ENCODE measurements around the gene TRIM26. TPM values are rescaled to one million over a fixed set of nuclear protein-coding genes. Genes with fewer than 3 reads are reported as not detected.
A peak's percentile ranks its signal among the peaks of the same experiment; 100 is the strongest.

TRIM26 gene
- total RNA-seq, 2 donors from 2014 or later = 37.6 to 67.0 TPM

DNA sequence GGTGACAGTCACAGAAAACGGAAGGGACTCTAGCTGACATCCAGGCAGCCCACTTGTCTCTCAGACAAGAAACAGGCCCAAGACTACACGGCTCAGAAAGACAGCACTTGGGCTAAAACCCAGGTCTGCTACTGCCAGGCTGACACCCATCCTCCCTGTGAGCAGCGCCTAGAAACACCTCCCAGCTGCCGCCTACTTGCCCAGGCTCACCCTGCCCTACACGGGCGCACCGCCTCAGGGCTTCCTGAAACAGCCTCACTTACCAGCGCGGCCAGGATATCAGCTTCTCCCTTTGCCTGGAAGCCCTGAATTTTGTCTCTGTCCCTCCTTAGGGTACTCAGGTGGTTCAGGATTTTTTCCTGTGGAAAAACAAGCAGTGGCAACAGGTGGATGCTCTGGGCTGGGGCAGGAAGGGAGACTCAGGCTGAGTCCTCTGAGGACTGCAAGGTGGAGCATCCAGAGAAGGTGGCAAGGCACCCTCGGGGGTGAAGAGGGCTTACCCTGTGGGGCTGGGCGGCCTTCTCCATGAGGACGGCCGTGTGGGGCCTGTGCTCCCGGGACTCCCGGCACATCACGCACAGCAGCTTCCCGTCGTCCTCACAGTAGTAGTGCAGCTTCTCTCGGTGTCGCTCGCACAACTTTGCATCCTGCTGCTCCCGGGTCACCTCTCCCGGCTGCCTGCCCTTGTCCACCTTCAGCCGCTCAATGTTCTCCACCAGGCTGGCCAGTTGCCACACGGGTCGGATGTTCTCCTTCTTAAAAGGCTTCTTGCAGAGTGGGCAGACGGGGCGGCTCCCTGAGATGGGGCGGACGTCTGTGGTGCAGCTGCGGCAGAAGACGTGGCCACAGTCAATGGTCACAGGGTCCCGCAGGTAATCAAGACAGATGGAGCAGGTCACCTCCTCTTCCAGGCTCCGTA lies 14.8 kb downstream of the TRIM26 start:
- no peak overlapping the region for H3K4me3 Mint-ChIP-seq
- H3K27ac Mint-ChIP-seq = peak overlapping the region; percentile 91
- H3K4me1 Mint-ChIP-seq = peaks cover 5% of the 10 kb centered on the region
- no peaks in the 10 kb centered on the region for H3K27me3 Mint-ChIP-seq
- H3K36me3 Mint-ChIP-seq (ENCODE audit: low read depth) = peaks cover 95% of the 10 kb centered on the region
- no peaks in the 10 kb centered on the region for H3K9me3 Mint-ChIP-seq
- ATAC-seq (replicated peaks) = no peak

- peaks cover 97% of the 10 kb centered on the region for H3K36me3 Mint-ChIP-seq (ENCODE audit: low read depth)
- peak overlapping the region; percentile 75 for H3K27ac Mint-ChIP-seq
- no peak overlapping the region for H3K4me3 Mint-ChIP-seq
- H3K27me3 Mint-ChIP-seq = no peaks in the 10 kb centered on the region
- no peaks in the 10 kb centered on the region for H3K9me3 Mint-ChIP-seq
- ATAC-seq (replicated peaks) = no peak
- peaks cover 5% of the 10 kb centered on the region for H3K4me1 Mint-ChIP-seq
Measured at GRCh38 chr6:30196376-30196775, 16.8 kb downstream of the TRIM26 start.

DNA sequence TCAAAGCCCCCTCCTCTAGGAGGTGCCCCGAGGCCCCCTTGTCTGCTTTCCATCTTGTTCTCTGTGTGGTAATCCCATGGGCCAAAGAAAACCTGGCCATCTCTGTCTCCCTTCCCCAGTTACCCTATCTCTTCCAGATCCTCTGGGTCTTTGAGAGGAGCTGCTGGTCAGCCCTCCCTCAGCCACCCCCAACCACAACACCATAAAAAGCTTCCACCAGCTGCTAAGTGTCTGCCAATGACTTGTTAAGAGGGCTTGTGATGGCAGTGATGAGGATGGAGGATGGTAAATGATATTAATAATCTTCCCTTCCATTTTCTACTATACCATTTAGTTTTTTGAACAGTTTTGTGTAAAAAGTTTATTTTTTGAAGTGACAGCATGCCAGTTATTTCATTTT lies 17.3 kb downstream of the TRIM26 start:
- peaks cover 5% of the 10 kb centered on the region for H3K4me1 Mint-ChIP-seq
- no peak for ATAC-seq (replicated peaks)
- no peaks in the 10 kb centered on the region for H3K27me3 Mint-ChIP-seq
- no peaks in the 10 kb centered on the region for H3K9me3 Mint-ChIP-seq
- H3K36me3 Mint-ChIP-seq (ENCODE audit: low read depth) = peaks cover 97% of the 10 kb centered on the region
- H3K27ac Mint-ChIP-seq = peak overlapping the region; percentile 75
- no peak overlapping the region for H3K4me3 Mint-ChIP-seq

DNA sequence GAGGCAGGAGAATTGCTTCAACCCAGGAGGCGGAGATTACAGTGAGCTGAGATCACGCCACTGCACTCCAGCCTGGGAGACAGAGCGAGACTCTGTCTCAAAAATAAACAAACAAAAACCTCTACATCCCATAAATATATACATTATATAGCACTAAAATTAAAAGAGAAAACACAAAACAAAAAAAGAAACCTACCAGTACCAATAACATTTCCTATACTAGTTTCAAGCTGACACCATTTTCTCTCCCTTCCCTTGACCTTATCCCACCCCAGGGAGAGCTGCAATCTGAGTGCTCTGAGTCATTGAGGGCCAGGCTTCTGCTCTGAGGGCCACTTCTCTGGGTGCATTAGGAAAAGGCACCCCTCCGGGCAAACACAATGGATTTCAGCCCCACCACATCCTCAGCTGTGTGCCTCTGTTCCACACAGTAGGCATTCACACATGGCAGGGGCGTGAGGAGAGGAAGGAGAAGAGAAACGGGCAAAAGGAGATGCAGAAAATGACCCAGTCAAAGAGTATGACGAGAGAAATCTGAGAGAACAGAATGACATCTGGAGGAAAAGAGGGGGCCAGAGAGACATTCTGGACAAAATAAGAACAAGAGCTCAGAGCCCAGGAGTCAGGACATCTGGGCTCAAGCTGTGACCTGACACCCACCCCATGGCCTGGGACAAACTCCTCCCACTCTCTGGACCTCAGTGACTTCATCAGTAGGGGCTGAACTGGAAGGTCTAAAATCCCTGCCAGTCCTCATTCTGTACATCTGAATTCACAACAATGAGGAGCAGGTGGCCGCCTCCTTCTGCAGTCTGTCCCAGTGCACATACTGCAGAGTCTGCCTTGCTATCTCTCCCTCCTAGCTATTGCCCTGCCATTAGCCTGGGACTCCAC lies 18.2 kb downstream of the TRIM26 start:
- Mint-ChIP-seq H3K4me1 (peaks cover 5% of the 10 kb centered on the region), H3K36me3 (ENCODE audit: low read depth) (peaks cover 97% of the 10 kb centered on the region), H3K27me3 (no peaks in the 10 kb centered on the region), H3K9me3 (no peaks in the 10 kb centered on the region), H3K4me3 (no peak overlapping the region), H3K27ac (peak overlapping the region; percentile 75)
- ATAC-seq (replicated peaks) = no peak

- Mint-ChIP-seq H3K27ac (peak overlapping the region; percentile 80), H3K27me3 (no peaks in the 10 kb centered on the region), H3K9me3 (no peaks in the 10 kb centered on the region), H3K4me1 (peaks cover under 1% of the 10 kb centered on the region), H3K4me3 (no peak overlapping the region), H3K36me3 (ENCODE audit: low read depth) (peaks cover 92% of the 10 kb centered on the region)
- no peak for ATAC-seq (replicated peaks)
Measured at GRCh38 chr6:30192076-30192475, 21.1 kb downstream of the TRIM26 start.

GRCh38 chr6:30188541-30188940 lies 24.7 kb downstream of the TRIM26 start:
- no peaks in the 10 kb centered on the region for H3K4me1 Mint-ChIP-seq
- peaks cover 86% of the 10 kb centered on the region for H3K36me3 Mint-ChIP-seq (ENCODE audit: low read depth)
- H3K9me3 Mint-ChIP-seq = no peaks in the 10 kb centered on the region
- no peak overlapping the region for H3K27ac Mint-ChIP-seq
- no peak overlapping the region for H3K4me3 Mint-ChIP-seq
- no peak for ATAC-seq (replicated peaks)
- no peaks in the 10 kb centered on the region for H3K27me3 Mint-ChIP-seq

- H3K4me3 Mint-ChIP-seq = no peak overlapping the region
- peaks cover 5% of the 10 kb centered on the region for H3K4me1 Mint-ChIP-seq
- no peak for ATAC-seq (replicated peaks)
- H3K27ac Mint-ChIP-seq = peak overlapping the region; percentile 3
- peaks cover 63% of the 10 kb centered on the region for H3K36me3 Mint-ChIP-seq (ENCODE audit: low read depth)
- no peaks in the 10 kb centered on the region for H3K27me3 Mint-ChIP-seq
- H3K9me3 Mint-ChIP-seq = no peaks in the 10 kb centered on the region
Measured at GRCh38 chr6:30185846-30186484, 27.2 kb downstream of the TRIM26 start.

- no peak overlapping the region for H3K27ac Mint-ChIP-seq
- H3K4me3 Mint-ChIP-seq = no peak overlapping the region
- peaks cover 6% of the 10 kb centered on the region for H3K4me1 Mint-ChIP-seq
- H3K27me3 Mint-ChIP-seq = peaks cover 4% of the 10 kb centered on the region
- peaks cover 1% of the 10 kb centered on the region for H3K9me3 Mint-ChIP-seq
- no peak for ATAC-seq (replicated peaks)
- peaks cover 49% of the 10 kb centered on the region for H3K36me3 Mint-ChIP-seq (ENCODE audit: low read depth)
Measured at GRCh38 chr6:30184417-30185031, 28.7 kb downstream of the TRIM26 start.

DNA sequence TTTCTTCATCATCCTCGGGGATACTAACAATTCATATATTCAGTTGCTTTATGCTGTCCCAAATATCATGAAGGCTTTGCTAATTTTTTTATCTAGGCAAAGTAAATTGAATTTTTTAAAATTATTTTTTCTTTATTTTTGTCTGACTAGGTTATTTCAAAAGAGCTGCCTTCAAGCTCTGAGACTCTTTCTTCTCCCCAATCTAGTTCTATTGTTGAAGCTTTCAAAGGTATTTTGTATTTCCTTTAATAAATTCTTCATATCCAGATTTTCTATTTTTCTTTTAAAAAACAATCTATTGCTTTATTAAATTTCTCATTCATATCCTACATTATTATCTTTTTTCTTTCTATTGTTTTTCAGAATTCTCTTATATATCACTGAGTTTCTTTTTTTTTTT lies 33.1 kb downstream of the TRIM26 start:
- no peak for ATAC-seq (replicated peaks)
- Mint-ChIP-seq H3K36me3 (ENCODE audit: low read depth) (peaks cover 10% of the 10 kb centered on the region), H3K9me3 (peaks cover 5% of the 10 kb centered on the region)

GRCh38 chr6:30178837-30179236 lies 34.4 kb downstream of the TRIM26 start:
- Mint-ChIP-seq H3K27ac (no peak overlapping the region), H3K4me1 (peaks cover 6% of the 10 kb centered on the region), H3K9me3 (peaks cover 5% of the 10 kb centered on the region), H3K36me3 (ENCODE audit: low read depth) (no peaks in the 10 kb centered on the region), H3K4me3 (no peak overlapping the region), H3K27me3 (peaks cover 38% of the 10 kb centered on the region)
- no peak for ATAC-seq (replicated peaks)

More for the DNA sequence above, 33.1 kb downstream of the TRIM26 start:
- Mint-ChIP-seq H3K4me1 (peaks cover 6% of the 10 kb centered on the region), H3K27me3 (peaks cover 33% of the 10 kb centered on the region), H3K27ac (no peak overlapping the region), H3K4me3 (no peak overlapping the region)

- H3K27me3 Mint-ChIP-seq = peaks cover 55% of the 10 kb centered on the region
Measured at GRCh38 chr6:30175765-30176164, 37.4 kb downstream of the TRIM26 start.

DNA sequence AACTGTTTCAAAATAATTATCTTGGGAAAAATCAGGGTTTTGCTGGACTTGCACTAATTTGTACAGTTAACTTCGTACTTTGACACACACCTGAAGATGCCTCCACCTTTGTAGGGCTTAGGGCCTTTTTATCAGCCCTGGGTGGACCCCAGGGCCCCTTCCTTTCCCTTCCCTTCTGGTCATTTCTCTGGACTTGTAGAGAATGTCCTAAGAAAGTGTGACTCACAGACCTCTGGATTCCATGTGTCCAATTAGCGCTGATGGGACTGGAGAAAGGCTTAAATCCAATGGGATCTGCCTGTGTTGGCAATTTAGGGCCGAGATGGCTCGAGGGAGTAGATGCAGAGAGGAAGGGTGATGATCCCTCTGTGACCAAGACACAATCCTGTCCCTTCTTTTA lies 40.5 kb downstream of the TRIM26 start:
- peaks cover 55% of the 10 kb centered on the region for H3K27me3 Mint-ChIP-seq
- ATAC-seq (replicated peaks) = no peak
- no peak overlapping the region for H3K27ac Mint-ChIP-seq
- H3K4me1 Mint-ChIP-seq = peaks cover 4% of the 10 kb centered on the region
- H3K9me3 Mint-ChIP-seq = no peaks in the 10 kb centered on the region
- no peaks in the 10 kb centered on the region for H3K36me3 Mint-ChIP-seq (ENCODE audit: low read depth)
- no peak overlapping the region for H3K4me3 Mint-ChIP-seq

More at GRCh38 chr6:30175765-30176164, 37.4 kb downstream of the TRIM26 start:
- Mint-ChIP-seq H3K27ac (no peak overlapping the region), H3K4me3 (no peak overlapping the region), H3K36me3 (ENCODE audit: low read depth) (no peaks in the 10 kb centered on the region), H3K4me1 (no peaks in the 10 kb centered on the region), H3K9me3 (peaks cover 5% of the 10 kb centered on the region)
- no peak for ATAC-seq (replicated peaks)

DNA sequence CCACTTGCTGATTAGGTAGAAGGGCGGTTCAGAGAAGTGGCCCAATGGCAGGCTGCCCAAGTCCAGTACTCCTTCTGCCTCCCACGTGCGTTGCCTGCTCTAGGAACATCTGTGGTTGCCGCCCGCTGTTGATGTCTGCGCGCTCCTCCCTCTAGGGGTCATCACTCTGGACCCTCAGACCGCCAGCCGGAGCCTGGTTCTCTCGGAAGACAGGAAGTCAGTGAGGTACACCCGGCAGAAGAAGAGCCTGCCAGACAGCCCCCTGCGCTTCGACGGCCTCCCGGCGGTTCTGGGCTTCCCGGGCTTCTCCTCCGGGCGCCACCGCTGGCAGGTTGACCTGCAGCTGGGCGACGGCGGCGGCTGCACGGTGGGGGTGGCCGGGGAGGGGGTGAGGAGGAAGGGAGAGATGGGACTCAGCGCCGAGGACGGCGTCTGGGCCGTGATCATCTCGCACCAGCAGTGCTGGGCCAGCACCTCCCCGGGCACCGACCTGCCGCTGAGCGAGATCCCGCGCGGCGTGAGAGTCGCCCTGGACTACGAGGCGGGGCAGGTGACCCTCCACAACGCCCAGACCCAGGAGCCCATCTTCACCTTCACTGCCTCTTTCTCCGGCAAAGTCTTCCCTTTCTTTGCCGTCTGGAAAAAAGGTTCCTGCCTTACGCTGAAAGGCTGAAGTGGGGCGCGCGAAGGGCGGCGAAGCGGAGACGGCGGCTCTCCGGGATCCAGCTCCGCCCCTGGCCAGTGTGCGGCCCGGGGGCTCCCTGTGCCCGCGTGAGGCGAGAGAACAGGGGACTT lies 41.3 kb downstream of the TRIM26 start:
- H3K4me1 Mint-ChIP-seq = peaks cover 4% of the 10 kb centered on the region
- ATAC-seq (replicated peaks) = peak; percentile 26
- no peaks in the 10 kb centered on the region for H3K36me3 Mint-ChIP-seq (ENCODE audit: low read depth)
- peaks cover 47% of the 10 kb centered on the region for H3K27me3 Mint-ChIP-seq
- H3K9me3 Mint-ChIP-seq = no peaks in the 10 kb centered on the region
- no peak overlapping the region for H3K4me3 Mint-ChIP-seq
- no peak overlapping the region for H3K27ac Mint-ChIP-seq

Measured in activated T-helper 17 cell treated with anti-CD3 and anti-CD28 coated beads, Interleukin-2, amount 50 U/mL, for 72 hours (primary cell).